Neural cell (in vitro differentiated cells): ENCODE measurements around the gene FAM186B.

ENCODE experiments used
- CTCF ChIP-seq: fragments of 450-650 bp; IDR thresholded peaks from 2 replicates; pipeline ENCODE4 v1.5.1; 2014; ENCODE audit warnings: antibody characterized with exemption, mild to moderate bottlenecking, moderate library complexity; ENCODE audit not compliant: poor library complexity, severe bottlenecking
- EP300 ChIP-seq: fragments of 450-650 bp; conservative IDR thresholded peaks from 2 replicates; pipeline ENCODE4 v1.6.1; 2014; ENCODE audit warnings: antibody characterized with exemption, mild to moderate bottlenecking, moderate library complexity; ENCODE audit not compliant: poor library complexity, severe bottlenecking
- EZH2 ChIP-seq: fragments of 200-600, 300-800 bp; shearing (Covaris generic), sonication (generic); IDR thresholded peaks from 2 replicates; pipeline ENCODE4 v1.6.1; 2014; ENCODE audit warnings: antibody characterized with exemption, low read length, borderline replicate concordance, mild to moderate bottlenecking; ENCODE audit not compliant: insufficient read depth, poor library complexity, severe bottlenecking
- MXI1 ChIP-seq: fragments of 450-650 bp; conservative IDR thresholded peaks from 2 replicates; pipeline ENCODE4 v1.6.1; 2014; ENCODE audit warnings: antibody characterized with exemption, mild to moderate bottlenecking; ENCODE audit not compliant: poor library complexity, severe bottlenecking
- POLR2AphosphoS5 ChIP-seq: IDR thresholded peaks from 2 replicates; pipeline ENCODE4 v1.6.1; 2012
- RAD21 ChIP-seq: fragments of 450-650 bp; conservative IDR thresholded peaks from 2 replicates; pipeline ENCODE4 v1.6.1; 2014; ENCODE audit warnings: antibody characterized with exemption, mild to moderate bottlenecking, moderate library complexity
- SMC3 ChIP-seq: fragments of 450-650 bp; conservative IDR thresholded peaks from 2 replicates; pipeline ENCODE4 v1.6.1; 2014; ENCODE audit warnings: antibody characterized with exemption, mild to moderate bottlenecking, moderate library complexity; ENCODE audit not compliant: poor library complexity
- TAF1 ChIP-seq: IDR thresholded peaks from 2 replicates; pipeline ENCODE4 v1.6.1; 2012; ENCODE audit warnings: low read depth
- TF ChIP-seq, protein P1 (sequence below): IDR thresholded peaks from 2 replicates; pipeline ENCODE4 v1.6.1; 2012; ENCODE audit warnings: borderline replicate concordance

DNA sequence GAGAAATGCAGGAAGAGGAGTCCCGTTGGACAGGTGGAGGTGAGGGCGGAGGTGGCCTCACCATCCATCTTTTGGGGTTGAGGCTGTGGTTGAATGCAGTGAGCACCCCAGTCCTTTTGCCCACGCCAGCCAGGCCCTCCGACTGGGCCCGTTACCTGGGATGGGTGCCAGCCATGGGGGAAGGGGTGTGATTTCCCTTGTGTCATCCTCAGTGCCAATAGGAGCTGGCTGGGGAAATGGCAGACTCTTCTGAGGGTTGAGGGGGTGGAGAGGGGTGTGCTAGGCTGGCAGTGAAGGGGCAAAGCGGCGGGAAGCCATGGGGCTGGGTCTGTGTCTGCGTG is 57.0 kb downstream of the FAM186B start:
- TF ChIP-seq MXI1 (no peak), CTCF (no peak), EZH2 (no peak), RAD21 (no peak), POLR2AphosphoS5 (no peak), SMC3 (no peak), EP300 (no peak), TAF1 (no peak)
- TF ChIP-seq, protein P1, sequence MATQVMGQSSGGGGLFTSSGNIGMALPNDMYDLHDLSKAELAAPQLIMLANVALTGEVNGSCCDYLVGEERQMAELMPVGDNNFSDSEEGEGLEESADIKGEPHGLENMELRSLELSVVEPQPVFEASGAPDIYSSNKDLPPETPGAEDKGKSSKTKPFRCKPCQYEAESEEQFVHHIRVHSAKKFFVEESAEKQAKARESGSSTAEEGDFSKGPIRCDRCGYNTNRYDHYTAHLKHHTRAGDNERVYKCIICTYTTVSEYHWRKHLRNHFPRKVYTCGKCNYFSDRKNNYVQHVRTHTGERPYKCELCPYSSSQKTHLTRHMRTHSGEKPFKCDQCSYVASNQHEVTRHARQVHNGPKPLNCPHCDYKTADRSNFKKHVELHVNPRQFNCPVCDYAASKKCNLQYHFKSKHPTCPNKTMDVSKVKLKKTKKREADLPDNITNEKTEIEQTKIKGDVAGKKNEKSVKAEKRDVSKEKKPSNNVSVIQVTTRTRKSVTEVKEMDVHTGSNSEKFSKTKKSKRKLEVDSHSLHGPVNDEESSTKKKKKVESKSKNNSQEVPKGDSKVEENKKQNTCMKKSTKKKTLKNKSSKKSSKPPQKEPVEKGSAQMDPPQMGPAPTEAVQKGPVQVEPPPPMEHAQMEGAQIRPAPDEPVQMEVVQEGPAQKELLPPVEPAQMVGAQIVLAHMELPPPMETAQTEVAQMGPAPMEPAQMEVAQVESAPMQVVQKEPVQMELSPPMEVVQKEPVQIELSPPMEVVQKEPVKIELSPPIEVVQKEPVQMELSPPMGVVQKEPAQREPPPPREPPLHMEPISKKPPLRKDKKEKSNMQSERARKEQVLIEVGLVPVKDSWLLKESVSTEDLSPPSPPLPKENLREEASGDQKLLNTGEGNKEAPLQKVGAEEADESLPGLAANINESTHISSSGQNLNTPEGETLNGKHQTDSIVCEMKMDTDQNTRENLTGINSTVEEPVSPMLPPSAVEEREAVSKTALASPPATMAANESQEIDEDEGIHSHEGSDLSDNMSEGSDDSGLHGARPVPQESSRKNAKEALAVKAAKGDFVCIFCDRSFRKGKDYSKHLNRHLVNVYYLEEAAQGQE = no peak
